Endothelial cell of umbilical vein (primary cell): ENCODE results near the gene PSMA7. TPM values are rescaled to one million over a fixed set of nuclear protein-coding genes. Genes with fewer than 3 reads are reported as not detected.

Source experiments
- BruUV-seq: library from RNA; stranded (reverse); fragments of 400-500 nt; replicated peaks from 2 replicates; lab custom pipeline; 2021; lab: Mats Ljungman, UMichigan
- CTCF ChIA-PET: fragments of 300-600, 350-600 bp; sonication (Branson Sonifier 250); formaldehyde crosslinking; loops from one replicate; lab custom pipeline; 2021; ENCODE audit warnings: antibody characterized with exemption, inconsistent platforms; lab: Charles Lee
- POLR2A ChIA-PET: fragments of 300-600, 350-600 bp; sonication (Branson Sonifier 250); formaldehyde crosslinking; loops from one replicate; lab custom pipeline; 2021; ENCODE audit warnings: antibody characterized with exemption, inconsistent platforms; lab: Charles Lee
- DNase-seq: peaks from one replicate; pipeline ENCODE4 v3.0.0-alpha.2; 2011; ENCODE audit warnings: low read depth, low spot score
- FAIRE-seq: peaks from 2 replicates; lab custom pipeline; 2011; peaks lifted over from hg19 to GRCh38; lab: Jason Lieb, UNC
- H2AFZ ChIP-seq: 2 replicates; pipeline ENCODE4 v1.6.0; 2012; ENCODE audit warnings: low read depth, low read length, control low read depth, inconsistent platforms
- H3K27ac ChIP-seq: 2 replicates; pipeline ENCODE4 v1.5.1; 2011; ENCODE audit warnings: low read depth, mild to moderate bottlenecking, control low read depth, low read length, moderate library complexity; ENCODE audit not compliant: insufficient read depth
- H3K27me3 ChIP-seq, 2 experiments: 2 replicates each; pipeline versions ENCODE4 v1.6.0 to v1.6.1; 2011; ENCODE audit warnings: low read length in 2 of 2, mixed read lengths in 1 of 2; ENCODE audit not compliant: control insufficient read depth in 2 of 2, insufficient read depth in 2 of 2
- H3K36me3 ChIP-seq, 2 experiments: 2 replicates in 1 of 2; 3 replicates in 1 of 2; pipeline ENCODE4 v1.5.1; 2011; ENCODE audit warnings: low read length in 2 of 2, mild to moderate bottlenecking in 1 of 2, moderate library complexity in 1 of 2; ENCODE audit not compliant: control insufficient read depth in 2 of 2, insufficient read depth in 2 of 2; ENCODE audit errors: extremely low read depth in 1 of 2
- H3K4me1 ChIP-seq: 3 replicates; pipeline ENCODE4 v1.5.1; 2011; ENCODE audit warnings: mild to moderate bottlenecking, low read length; ENCODE audit not compliant: control insufficient read depth, insufficient read depth; ENCODE audit errors: extremely low read depth
- H3K4me2 ChIP-seq: 2 replicates; pipeline ENCODE4 v1.6.1; 2011; ENCODE audit warnings: low read length, control low read depth, mixed read lengths; ENCODE audit not compliant: insufficient read depth
- H3K4me3 ChIP-seq, 3 experiments: fragments of 200-600 bp in 1 of 3; sonication (generic), shearing (Covaris generic) in 1 of 3; replicated peaks in 1 of 3; 2 replicates each; pipeline ENCODE4 v1.5.1; 2011 to 2016; ENCODE audit warnings: control low read depth in 3 of 3, low read length in 3 of 3, mild to moderate bottlenecking in 2 of 3, inconsistent platforms in 1 of 3, low read depth in 1 of 3, moderate library complexity in 1 of 3; ENCODE audit not compliant: insufficient read depth in 1 of 3
- H3K79me2 ChIP-seq: 2 replicates; pipeline ENCODE4 v1.6.0; 2012; ENCODE audit warnings: low read length, inconsistent platforms; ENCODE audit not compliant: control insufficient read depth, insufficient read depth
- H3K9ac ChIP-seq: replicated peaks from 2 replicates; pipeline ENCODE3; 2011; ENCODE audit warnings: low read length, control low read depth; ENCODE audit not compliant: insufficient read depth; ENCODE audit errors: extremely low read depth
- H3K9me1 ChIP-seq: replicated peaks from 3 replicates; pipeline ENCODE4 v1.6.0; 2011; ENCODE audit warnings: mild to moderate bottlenecking, low read length; ENCODE audit not compliant: control insufficient read depth, insufficient read depth; ENCODE audit errors: extremely low read depth
- H3K9me3 ChIP-seq: replicated peaks from 2 replicates; pipeline ENCODE4 v1.5.1; 2012; ENCODE audit warnings: low read length, inconsistent platforms; ENCODE audit not compliant: control insufficient read depth, insufficient read depth
- H4K20me1 ChIP-seq: replicated peaks from 2 replicates; pipeline ENCODE3; 2011; ENCODE audit warnings: mild to moderate bottlenecking, low read length; ENCODE audit not compliant: control insufficient read depth, insufficient read depth; ENCODE audit errors: extremely low read depth
- CTCF ChIP-seq, 2 donors: IDR thresholded peaks; 1 replicate in 1 of 2; 2 replicates in 1 of 2; pipeline ENCODE4 v1.5.1; 2011; ENCODE audit warnings: low read length in 2 of 2, mild to moderate bottlenecking in 2 of 2, moderate library complexity in 2 of 2, control low read depth in 1 of 2, inconsistent platforms in 1 of 2, low read depth in 1 of 2; ENCODE audit not compliant: insufficient read depth in 1 of 2; ENCODE audit errors: extremely low read depth in 1 of 2
- EZH2 ChIP-seq: IDR thresholded peaks from 2 replicates; pipeline ENCODE4 v1.6.1; 2012; ENCODE audit warnings: borderline replicate concordance, low read depth, mild to moderate bottlenecking, moderate library complexity, low read length, inconsistent platforms; ENCODE audit not compliant: severe bottlenecking
- FOS ChIP-seq: IDR thresholded peaks from 2 replicates; pipeline ENCODE4 v1.6.1; 2011; ENCODE audit warnings: mild to moderate bottlenecking, low read length, moderate library complexity, borderline replicate concordance; ENCODE audit not compliant: insufficient read depth
- GATA2 ChIP-seq: IDR thresholded peaks from 2 replicates; pipeline ENCODE4 v1.7.0; 2011; ENCODE audit warnings: low read depth, mild to moderate bottlenecking, moderate library complexity, mixed read lengths, low read length; ENCODE audit not compliant: insufficient read length, insufficient read depth
- JUN ChIP-seq: IDR thresholded peaks from 2 replicates; pipeline ENCODE4 v1.6.1; 2011; ENCODE audit warnings: borderline replicate concordance, low read depth; ENCODE audit not compliant: insufficient read length, insufficient read depth
- MAX ChIP-seq: IDR thresholded peaks from 2 replicates; pipeline ENCODE4 v1.6.1; 2011; ENCODE audit not compliant: insufficient read depth, insufficient read length
- MYC ChIP-seq: IDR thresholded peaks from one replicate; pipeline ENCODE4 v1.6.1; 2011; ENCODE audit warnings: mild to moderate bottlenecking, low read depth, low read length
- POLR2A ChIP-seq: IDR thresholded peaks from 2 replicates; pipeline ENCODE4 v1.6.1; 2012; ENCODE audit warnings: low read depth, mild to moderate bottlenecking, control low read depth, low read length
- POLR2AphosphoS5 ChIP-seq: IDR thresholded peaks from 2 replicates; pipeline ENCODE4 v1.6.1; 2012; ENCODE audit warnings: low read depth, mild to moderate bottlenecking, control low read depth, low read length, moderate library complexity; ENCODE audit not compliant: insufficient read depth
- dilution Hi-C: fragments of 300-500 bp; cut with MboI; formaldehyde crosslinking; loops from one replicate; pipeline ENCODE4 v1.15.0; 2019; ENCODE audit warnings: low sequenced_read_pairs; ENCODE audit not compliant: extremely low pct_ligation_motif_present
- intact Hi-C: fragments of 100-400 bp; cut with micrococcal nuclease; formaldehyde crosslinking; loops from one replicate; pipeline ENCODE4 v1.10.0; 2022
- polyA plus RNA-seq, 4 experiments: library from polyadenylated mRNA; depleted of rRNA in 3 of 4; stranded (reverse) in 3 of 4; unstranded in 1 of 4; fragments of >200 nt; gene quantifications; 2 replicates each; pipeline versions ENCODE4 v1.2.1 to v1.2.3, GENCODE V29; 2011 to 2012; ENCODE audit warnings: missing spikeins in 1 of 4
- total RNA-seq: library from RNA; stranded (reverse); gene quantifications from 2 replicates; pipeline ENCODE4 v1.2.3, GENCODE V29; 2021

PSMA7 gene
- total and polyA plus RNA-seq, 2 donors (not counting 3 experiments of a cell fraction or from before 2014, with no cell fraction given) = 393 to 826 TPM

- peak; percentile 71 for DNase-seq
These were observed 28.1 kb upstream of the PSMA7 start for GRCh38 chr20:62171245-62171644.

More at GRCh38 chr20:62171245-62171644, 28.1 kb upstream of the PSMA7 start:
- intact Hi-C loops (no loop called here), dilution Hi-C loops (no loop called here)
- no peaks in the 10 kb centered on the region for H3K79me2 ChIP-seq
- no peaks in the 10 kb centered on the region for H4K20me1 ChIP-seq
- no peak for TF ChIP-seq MAX
- TF ChIP-seq FOS = no peak
- no peak for TF ChIP-seq CTCF (IDR thresholded peaks at IDR 0.05; ENCODE audit: extremely low read depth in 1 of 2, insufficient read depth in 1 of 2, low read depth in 1 of 2, low read length in 2 of 2)
- TF ChIP-seq JUN = no peak
- TF ChIP-seq GATA2 = no peak
- TF ChIP-seq POLR2AphosphoS5 = no peak
- no peak for TF ChIP-seq MYC
- no peak for TF ChIP-seq POLR2A
- TF ChIP-seq EZH2 = no peak
- POLR2A ChIA-PET = no interaction called here
- FAIRE-seq = peak; percentile 74
- peaks cover 4 to 23% of the 10 kb centered on the region in 2 experiments for H3K36me3 ChIP-seq
- H3K9me3 ChIP-seq = no peaks in the 10 kb centered on the region
- H3K9ac ChIP-seq = no peak overlapping the region
- no peaks in the 10 kb centered on the region for H3K9me1 ChIP-seq
- no peaks in the 10 kb centered on the region for H3K27me3 ChIP-seq
- H3K27ac ChIP-seq = no peak overlapping the region
- no peak overlapping the region for H3K4me2 ChIP-seq
- CTCF ChIA-PET = interaction anchor here (0.5 kb wide), 1 partner anchor 145 kb away, joined by 3 read pairs; no protein-coding TSS in a partner anchor
- no peak overlapping the region for H3K4me3 ChIP-seq
- BruUV-seq = no TSS peak
- H3K4me1 ChIP-seq = no peaks in the 10 kb centered on the region
- no peak overlapping the region for H2AFZ ChIP-seq
